BE2C (cell line): ENCODE measurements around the gene PTPRN2.

Experiments used
- DNase-seq: peaks from one replicate; pipeline ENCODE4 v3.0.0-alpha.2; 2020
- H3K27me3 ChIP-seq: fragments of 250-450 bp; sonication (Bioruptor Pico); 2 replicates; pipeline ENCODE4 v1.5.1; 2020; ENCODE audit warnings: mild to moderate bottlenecking
- H3K36me3 ChIP-seq: fragments of 250-450 bp; sonication (Bioruptor Pico); 2 replicates; pipeline ENCODE4 v1.5.1; 2020; ENCODE audit warnings: mild to moderate bottlenecking
- H3K4me1 ChIP-seq: fragments of 250-450 bp; sonication (Bioruptor Pico); 2 replicates; pipeline ENCODE4 v1.5.1; 2020
- H3K4me3 ChIP-seq: 2 replicates; pipeline ENCODE4 v1.5.1; 2011; ENCODE audit warnings: low read depth, low read length
- H3K9me3 ChIP-seq: fragments of 250-450 bp; sonication (Bioruptor Pico); 2 replicates; pipeline ENCODE4 v1.5.1; 2020
- TF ChIP-seq, protein P1 (sequence below): IDR thresholded peaks from 2 replicates; pipeline ENCODE4 v1.5.1; 2012; ENCODE audit warnings: mild to moderate bottlenecking, low read depth, low read length

The PTPRN2 gene

GRCh38 chr7:158369866-158370265, 217.8 kb downstream of the PTPRN2 start:
- H3K9me3 ChIP-seq = no peaks in the 10 kb centered on the region
- no peak overlapping the region for H3K4me3 ChIP-seq
- no peaks in the 10 kb centered on the region for H3K36me3 ChIP-seq
- peaks cover 4% of the 10 kb centered on the region for H3K4me1 ChIP-seq
- H3K27me3 ChIP-seq = no peaks in the 10 kb centered on the region
- no peak for DNase-seq
- TF ChIP-seq, protein P1, sequence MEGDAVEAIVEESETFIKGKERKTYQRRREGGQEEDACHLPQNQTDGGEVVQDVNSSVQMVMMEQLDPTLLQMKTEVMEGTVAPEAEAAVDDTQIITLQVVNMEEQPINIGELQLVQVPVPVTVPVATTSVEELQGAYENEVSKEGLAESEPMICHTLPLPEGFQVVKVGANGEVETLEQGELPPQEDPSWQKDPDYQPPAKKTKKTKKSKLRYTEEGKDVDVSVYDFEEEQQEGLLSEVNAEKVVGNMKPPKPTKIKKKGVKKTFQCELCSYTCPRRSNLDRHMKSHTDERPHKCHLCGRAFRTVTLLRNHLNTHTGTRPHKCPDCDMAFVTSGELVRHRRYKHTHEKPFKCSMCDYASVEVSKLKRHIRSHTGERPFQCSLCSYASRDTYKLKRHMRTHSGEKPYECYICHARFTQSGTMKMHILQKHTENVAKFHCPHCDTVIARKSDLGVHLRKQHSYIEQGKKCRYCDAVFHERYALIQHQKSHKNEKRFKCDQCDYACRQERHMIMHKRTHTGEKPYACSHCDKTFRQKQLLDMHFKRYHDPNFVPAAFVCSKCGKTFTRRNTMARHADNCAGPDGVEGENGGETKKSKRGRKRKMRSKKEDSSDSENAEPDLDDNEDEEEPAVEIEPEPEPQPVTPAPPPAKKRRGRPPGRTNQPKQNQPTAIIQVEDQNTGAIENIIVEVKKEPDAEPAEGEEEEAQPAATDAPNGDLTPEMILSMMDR = no peak

- Histone ChIP-seq H3K4me3 (no peak overlapping the region), H3K4me1 (peaks cover 4% of the 10 kb centered on the region), H3K27me3 (no peaks in the 10 kb centered on the region), H3K9me3 (no peaks in the 10 kb centered on the region), H3K36me3 (no peaks in the 10 kb centered on the region)
- TF ChIP-seq, protein P1 = no peak
- DNase-seq = no peak
These were observed 218.3 kb downstream of the PTPRN2 start for GRCh38 chr7:158369290-158369689.

DNA sequence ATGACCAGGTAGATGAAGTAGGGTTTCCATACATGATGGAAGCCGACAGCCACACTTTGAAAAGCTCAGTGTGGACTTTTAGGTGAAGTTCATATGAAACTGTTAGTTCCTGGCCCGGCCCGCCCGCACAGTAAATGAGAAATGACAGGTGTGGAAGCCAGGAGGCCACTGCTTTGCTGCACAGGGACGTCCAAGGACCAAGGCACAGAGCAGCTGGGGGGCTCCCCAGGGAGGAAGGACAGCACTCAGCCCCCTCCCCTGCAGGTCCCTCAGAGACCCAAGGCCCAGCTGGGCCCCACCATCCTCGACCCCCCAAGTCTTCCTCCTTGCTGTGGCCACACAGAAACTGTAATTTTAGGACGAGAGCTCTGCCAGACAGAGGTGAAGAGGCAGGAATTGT, 219.2 kb downstream of the PTPRN2 start:
- TF ChIP-seq, protein P1 = no peak
- H3K27me3 ChIP-seq = no peaks in the 10 kb centered on the region
- peaks cover 4% of the 10 kb centered on the region for H3K4me1 ChIP-seq
- no peaks in the 10 kb centered on the region for H3K9me3 ChIP-seq
- H3K36me3 ChIP-seq = no peaks in the 10 kb centered on the region
- DNase-seq = no peak
- no peak overlapping the region for H3K4me3 ChIP-seq

DNA sequence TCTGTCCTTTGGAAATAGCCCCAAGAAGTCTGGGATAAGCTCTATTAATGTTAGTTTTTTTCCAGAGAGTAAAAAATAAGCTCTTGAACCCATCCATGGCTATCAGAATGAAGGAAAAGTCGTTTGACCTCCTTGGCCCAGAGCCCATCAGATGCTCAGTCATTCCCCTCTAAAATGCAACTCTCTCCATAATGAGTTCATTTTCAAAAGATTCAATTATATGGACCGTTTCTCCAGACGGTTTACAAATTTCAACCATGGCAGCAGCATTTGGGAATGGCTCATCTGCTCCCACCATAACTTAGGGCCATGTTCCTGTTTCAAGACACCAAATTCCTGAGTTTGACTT, 220.0 kb downstream of the PTPRN2 start:
- Histone ChIP-seq H3K4me1 (peaks cover 4% of the 10 kb centered on the region), H3K36me3 (no peaks in the 10 kb centered on the region), H3K27me3 (no peaks in the 10 kb centered on the region), H3K4me3 (no peak overlapping the region), H3K9me3 (no peaks in the 10 kb centered on the region)
- DNase-seq = no peak
- TF ChIP-seq, protein P1 = no peak

- Histone ChIP-seq H3K36me3 (no peaks in the 10 kb centered on the region), H3K27me3 (no peaks in the 10 kb centered on the region), H3K9me3 (no peaks in the 10 kb centered on the region), H3K4me3 (peak overlapping the region; percentile 33; the same call in 1 of the 2 replicates), H3K4me1 (peaks cover 4% of the 10 kb centered on the region)
- no peak for DNase-seq
- TF ChIP-seq, protein P1 = no peak
These were observed 220.5 kb downstream of the PTPRN2 start for GRCh38 chr7:158366916-158367633.

GRCh38 chr7:158366346-158366745, 221.3 kb downstream of the PTPRN2 start:
- Histone ChIP-seq H3K4me1 (peaks cover 4% of the 10 kb centered on the region), H3K9me3 (no peaks in the 10 kb centered on the region)
- peak; percentile 30 for DNase-seq

More at GRCh38 chr7:158366346-158366745, 221.3 kb downstream of the PTPRN2 start:
- TF ChIP-seq, protein P1 = no peak
- H3K4me3 ChIP-seq = peak overlapping the region; percentile 33
- H3K27me3 ChIP-seq = no peaks in the 10 kb centered on the region
- no peaks in the 10 kb centered on the region for H3K36me3 ChIP-seq
